GDM1 (cell line): ENCODE results near the gene UTS2R.
A peak's percentile ranks its signal among the peaks of the same experiment; 100 is the strongest.
"Not testable (repeated sequence)": the region's sequence is repeated elsewhere in the genome, so short reads cannot be mapped to it uniquely, and the experiment has no call there.

Experiments
- DNase-seq: peaks from one replicate; lab custom pipeline; 2025; lab: John Stamatoyannopoulos, UW

The UTS2R gene

GRCh38 chr17:82408288-82408937 is 36.8 kb downstream of the UTS2R start:
- DNase-seq, result no peak

- DNase-seq, result no peak
These were observed 37.4 kb downstream of the UTS2R start for GRCh38 chr17:82408938-82409318.

- no peak for DNase-seq
These were observed 38.6 kb downstream of the UTS2R start for GRCh38 chr17:82410014-82410716.

GRCh38 chr17:82411396-82412053 is 40.0 kb downstream of the UTS2R start:
- no peak for DNase-seq

- not testable (repeated sequence) for DNase-seq
These were observed 40.5 kb downstream of the UTS2R start for GRCh38 chr17:82412081-82412480.

GRCh38 chr17:82412535-82413520 is 41.3 kb downstream of the UTS2R start:
- DNase-seq, result no peak

- peak; percentile 34 for DNase-seq
These were observed 43.1 kb downstream of the UTS2R start for GRCh38 chr17:82414548-82415281.

- DNase-seq, result no peak
These were observed 43.8 kb downstream of the UTS2R start for GRCh38 chr17:82415336-82415735.

GRCh38 chr17:82415786-82416185 is 44.2 kb downstream of the UTS2R start:
- no peak for DNase-seq

- DNase-seq, result no peak
These were observed 44.7 kb downstream of the UTS2R start for GRCh38 chr17:82416264-82416663.

- no peak for DNase-seq
These were observed 45.2 kb downstream of the UTS2R start for GRCh38 chr17:82416771-82417170.

- DNase-seq, result peak; percentile 79
These were observed 46.7 kb downstream of the UTS2R start, which contains the start of the genes HEXD and OGFOD3 for GRCh38 chr17:82418001-82418986. Gene HEXD, plus strand, starts transcription at chr17:82418347. Its CDS starts 1,453 bp downstream, at chr17:82419800. Gene OGFOD3, minus strand, starts transcription at chr17:82418586. Its CDS starts 101 bp downstream, at chr17:82418485.

- no peak for DNase-seq
These were observed 48.0 kb downstream of the UTS2R start for GRCh38 chr17:82419540-82419939.

- DNase-seq, result peak; percentile 18
These were observed 52.7 kb downstream of the UTS2R start for GRCh38 chr17:82424001-82424862.

GRCh38 chr17:82424863-82425159 is 53.2 kb downstream of the UTS2R start:
- no peak for DNase-seq
